ENCODE data around the gene SCG5. TPM values are rescaled to one million over a fixed set of nuclear protein-coding genes. Genes with fewer than 3 reads are reported as not detected.

Gene SCG5
- total and polyA plus RNA-seq, 2 of the 13 experiments (the other 11 are each of a cell fraction or from before 2014, with no cell fraction given), result 2.3 to 3.5 TPM

- TF ChIP-seq MED13 (CRISPR knock-in tag; IDR thresholded peaks at IDR 0.05), result no peak
- no peak for TF ChIP-seq XRCC5 (optimal IDR thresholded peaks at IDR 0.05; ENCODE audit: low read length)
- no peak for TF ChIP-seq ZNF33B (CRISPR knock-in tag; IDR thresholded peaks at IDR 0.05)
- TF ChIP-seq ZMYM3 (CRISPR knock-in tag; IDR thresholded peaks at IDR 0.05), result no peak
- TF ChIP-seq, protein P1, sequence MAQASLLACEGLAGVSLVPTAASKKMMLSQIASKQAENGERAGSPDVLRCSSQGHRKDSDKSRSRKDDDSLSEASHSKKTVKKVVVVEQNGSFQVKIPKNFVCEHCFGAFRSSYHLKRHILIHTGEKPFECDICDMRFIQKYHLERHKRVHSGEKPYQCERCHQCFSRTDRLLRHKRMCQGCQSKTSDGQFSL (CRISPR knock-in tag; IDR thresholded peaks at IDR 0.05), result no peak
Observed at GRCh38 chr15:32704395-32704981, 63.0 kb downstream of the SCG5 start (continued).

DNA sequence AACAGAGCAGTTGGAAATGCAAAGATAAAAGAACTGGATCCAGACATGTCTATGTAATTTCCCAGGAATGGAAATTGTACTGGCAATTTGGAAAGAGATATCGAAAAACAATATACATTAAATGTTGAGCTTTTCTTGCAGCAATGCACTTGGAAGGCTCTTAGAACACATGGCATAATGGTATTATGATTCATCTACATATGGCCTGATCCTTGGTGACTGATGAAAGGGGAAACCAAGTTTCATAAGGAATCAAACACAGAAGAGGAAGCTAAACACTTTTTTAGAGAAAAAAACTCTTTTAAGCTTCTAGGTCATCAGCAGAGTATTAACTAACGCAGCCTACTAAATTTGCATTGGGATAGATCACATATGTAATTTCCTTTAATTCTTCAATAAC lies 63.9 kb downstream of the SCG5 start:
- Histone ChIP-seq H3K9ac (ENCODE audit: insufficient read depth, low read depth, low read length) (no peak overlapping the region), H2AFZ (ENCODE audit: low read length) (no peak overlapping the region), H3K36me3 (replicated peaks in 1 of 2; ENCODE audit: control insufficient read depth in 1 of 2, insufficient read depth in 2 of 2, low read length in 2 of 2) (no peaks in the 10 kb centered on the region), H4K20me1 (ENCODE audit: insufficient read depth, low read length) (no peaks in the 10 kb centered on the region), H3K9me3 (ENCODE audit: low read length) (no peaks in the 10 kb centered on the region), H3K27ac (ENCODE audit: extremely low read length, insufficient read depth, low read length) (no peak overlapping the region), H3K4me1 (ENCODE audit: insufficient read depth, low read length) (peaks cover 70% of the 10 kb centered on the region), H3K4me2 (ENCODE audit: low read depth, low read length) (no peak overlapping the region), H3K27me3 (ENCODE audit: control insufficient read depth in 1 of 2, insufficient read depth in 2 of 2, low read length in 2 of 2) (no peaks in the 10 kb centered on the region), H3K79me2 (ENCODE audit: insufficient read depth, low read length) (no peaks in the 10 kb centered on the region), H3K4me3 (replicated peaks in 1 of 3; ENCODE audit: insufficient read depth in 1 of 3, low read depth in 2 of 3, low read length in 3 of 3) (no peak overlapping the region)
- BruUV-seq (replicated peaks), result no TSS peak
- no peak for ATAC-seq
- FAIRE-seq, result no peak
- 76% methylated on average over 2 of the region's 2 CpGs for WGBS (ENCODE audit: low lambda C conversion rate)
- no peak for DNase-seq (ENCODE audit: low spot score)
- POLR2A ChIA-PET, result no interaction called here
- CTCF ChIA-PET (ENCODE audit: low intra/inter-chr PET ratio, low total read pairs), result no interaction called here
- TF ChIP-seq ZNF768 (CRISPR knock-in tag; IDR thresholded peaks at IDR 0.05) (no peak), ZNF446 (CRISPR knock-in tag; IDR thresholded peaks at IDR 0.05) (no peak), KAT7 (CRISPR knock-in tag; IDR thresholded peaks at IDR 0.05; ENCODE audit: borderline replicate concordance) (no peak), TBL1XR1 (IDR thresholded peaks at IDR 0.05; ENCODE audit: borderline replicate concordance, low read length, partially characterized antibody) (no peak), HNRNPLL (IDR thresholded peaks at IDR 0.05; ENCODE audit: low read depth, low read length, poor library complexity, severe bottlenecking) (no peak), ELF4 (CRISPR knock-in tag; IDR thresholded peaks at IDR 0.05; ENCODE audit: borderline replicate concordance) (no peak), STAT5B (CRISPR knock-in tag; IDR thresholded peaks at IDR 0.05) (no peak), REXO4 (CRISPR knock-in tag; IDR thresholded peaks at IDR 0.05; ENCODE audit: borderline replicate concordance) (no peak), PHF21A (CRISPR knock-in tag; IDR thresholded peaks at IDR 0.05) (no peak), KMT2A (CRISPR knock-in tag; IDR thresholded peaks at IDR 0.05) (no peak), THAP11 (CRISPR knock-in tag; IDR thresholded peaks at IDR 0.05) (no peak)
- TF ChIP-seq, protein P2, sequence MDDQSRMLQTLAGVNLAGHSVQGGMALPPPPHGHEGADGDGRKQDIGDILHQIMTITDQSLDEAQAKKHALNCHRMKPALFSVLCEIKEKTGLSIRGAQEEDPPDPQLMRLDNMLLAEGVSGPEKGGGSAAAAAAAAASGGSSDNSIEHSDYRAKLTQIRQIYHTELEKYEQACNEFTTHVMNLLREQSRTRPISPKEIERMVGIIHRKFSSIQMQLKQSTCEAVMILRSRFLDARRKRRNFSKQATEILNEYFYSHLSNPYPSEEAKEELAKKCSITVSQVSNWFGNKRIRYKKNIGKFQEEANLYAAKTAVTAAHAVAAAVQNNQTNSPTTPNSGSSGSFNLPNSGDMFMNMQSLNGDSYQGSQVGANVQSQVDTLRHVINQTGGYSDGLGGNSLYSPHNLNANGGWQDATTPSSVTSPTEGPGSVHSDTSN (CRISPR knock-in tag; IDR thresholded peaks at IDR 0.05; ENCODE audit: borderline replicate concordance), result no peak
- intact Hi-C loops (cut with micrococcal nuclease; ENCODE audit: unreplicated experiment), result no loop called here
- in situ Hi-C loops (cut with HindIII; ENCODE audit: extremely low pct_ligation_motif_present, low pct_unique_long_range_greater_than_20kb), result no loop called here
